Fibroblast of lung (primary cell): Measurements from ENCODE around the gene SLC25A4.

ENCODE experiments used
- CTCF ChIP-seq, 2 donors: IDR thresholded peaks in 1 of 2; conservative IDR thresholded peaks in 1 of 2; 1 replicate in 1 of 2; 2 replicates in 1 of 2; pipeline ENCODE4 v1.5.1; 2011 to 2012; ENCODE audit warnings: low read length in 2 of 2, control low read depth in 1 of 2, inconsistent platforms in 1 of 2, low read depth in 1 of 2, mild to moderate bottlenecking in 1 of 2
- EZH2 ChIP-seq: IDR thresholded peaks from 2 replicates; pipeline ENCODE4 v1.5.1; 2012; ENCODE audit warnings: low read length, control low read depth, mild to moderate bottlenecking; ENCODE audit errors: missing control alignments

DNA sequence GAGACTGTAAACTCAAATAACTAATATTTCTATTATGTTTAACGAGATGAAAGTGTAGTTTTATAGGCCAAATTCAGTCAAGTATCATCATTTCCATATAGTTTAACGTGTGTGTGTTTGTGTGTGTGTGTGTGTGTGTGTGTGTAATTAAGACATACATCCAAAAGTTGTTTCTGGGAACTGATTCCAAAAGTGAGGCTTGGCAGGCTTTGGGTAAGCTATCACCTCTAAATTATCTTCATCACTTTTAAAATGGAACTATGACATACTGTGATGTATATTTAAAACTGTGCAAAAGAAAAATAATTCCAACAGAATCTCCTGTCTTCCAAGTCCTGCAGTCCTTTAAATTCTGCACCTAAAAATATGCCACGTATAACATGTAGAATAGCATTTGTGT lies 19.1 kb upstream of the SLC25A4 start:
- TF ChIP-seq CTCF (conservative IDR thresholded peaks at IDR 0.05 in 1 of 2, IDR thresholded peaks at IDR 0.05 in 1 of 2; ENCODE audit: low read depth in 1 of 2, low read length in 2 of 2) = no peak
- no peak for TF ChIP-seq EZH2
